GM19193 (cell line): ENCODE results near the gene ITSN2.

Source experiments
- POLR2A ChIP-seq: IDR thresholded peaks from 4 replicates; pipeline ENCODE4 v1.6.1; 2011; ENCODE audit not compliant: insufficient read depth, insufficient read length; ENCODE audit errors: extremely low read depth

Gene ITSN2

GRCh38 chr2:24343225-24343882, 17.0 kb downstream of the ITSN2 start:
- no peak for TF ChIP-seq POLR2A

GRCh38 chr2:24342110-24342910, 18.0 kb downstream of the ITSN2 start:
- TF ChIP-seq POLR2A, result no peak

GRCh38 chr2:24339856-24340262, 20.5 kb downstream of the ITSN2 start:
- no peak for TF ChIP-seq POLR2A

GRCh38 chr2:24337890-24338289, 22.4 kb downstream of the ITSN2 start:
- TF ChIP-seq POLR2A, result no peak

GRCh38 chr2:24336811-24337210, 23.5 kb downstream of the ITSN2 start:
- TF ChIP-seq POLR2A, result no peak

GRCh38 chr2:24334245-24334633, 26.1 kb downstream of the ITSN2 start:
- no peak for TF ChIP-seq POLR2A

- TF ChIP-seq POLR2A, result no peak
These were observed 27.4 kb downstream of the ITSN2 start for GRCh38 chr2:24332791-24333540.

- TF ChIP-seq POLR2A, result no peak
These were observed 30.2 kb downstream of the ITSN2 start for GRCh38 chr2:24330161-24330560.

GRCh38 chr2:24329700-24330099, 30.6 kb downstream of the ITSN2 start:
- TF ChIP-seq POLR2A, result no peak

GRCh38 chr2:24328010-24328409, 32.3 kb downstream of the ITSN2 start:
- TF ChIP-seq POLR2A, result no peak

GRCh38 chr2:24317491-24317920, 42.8 kb downstream of the ITSN2 start:
- TF ChIP-seq POLR2A, result no peak

GRCh38 chr2:24315669-24316068, 44.7 kb downstream of the ITSN2 start:
- TF ChIP-seq POLR2A, result no peak

GRCh38 chr2:24313744-24314632, 46.3 kb downstream of the ITSN2 start:
- TF ChIP-seq POLR2A, result no peak

GRCh38 chr2:24307961-24308360, 52.4 kb downstream of the ITSN2 start:
- no peak for TF ChIP-seq POLR2A
